Lower leg skin (tissue), 3 donors: ENCODE measurements around the gene IL1RAP.

Experiments used
- CTCF ChIP-seq, 3 donors: fragments of 450-650 bp; IDR thresholded peaks; one replicate each; pipeline ENCODE4 v1.5.1; 2016; ENCODE audit warnings: antibody characterized with exemption in 3 of 3, mild to moderate bottlenecking in 3 of 3, moderate library complexity in 2 of 3
- POLR2A ChIP-seq, 2 donors: fragments of 450-650 bp; IDR thresholded peaks; one replicate each; pipeline ENCODE4 v1.6.1; 2016 to 2017; ENCODE audit warnings: antibody characterized with exemption in 2 of 2, mild to moderate bottlenecking in 1 of 2, moderate library complexity in 1 of 2

DNA sequence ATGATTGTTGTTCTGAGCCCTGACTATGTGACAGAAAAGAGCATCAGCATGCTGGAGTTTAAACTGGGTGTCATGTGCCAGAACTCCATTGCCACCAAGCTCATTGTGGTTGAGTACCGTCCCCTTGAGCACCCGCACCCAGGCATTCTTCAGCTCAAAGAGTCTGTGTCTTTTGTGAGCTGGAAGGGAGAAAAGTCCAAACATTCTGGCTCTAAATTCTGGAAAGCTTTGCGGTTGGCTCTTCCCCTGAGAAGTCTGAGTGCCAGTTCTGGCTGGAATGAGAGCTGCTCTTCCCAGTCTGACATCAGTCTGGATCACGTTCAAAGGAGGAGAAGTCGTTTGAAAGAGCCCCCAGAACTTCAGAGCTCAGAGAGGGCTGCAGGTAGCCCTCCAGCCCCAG is 142.0 kb downstream of the IL1RAP start:
- TF ChIP-seq CTCF (IDR thresholded peaks at IDR 0.05) = no peak
- no peak for TF ChIP-seq POLR2A (IDR thresholded peaks at IDR 0.05)
